ENCODE measurements around the gene DTNB.

GRCh38 chr2:25720575-25720974 is 47.2 kb upstream of the DTNB start:
- TF ChIP-seq CTCF (conservative IDR thresholded peaks at IDR 0.05; ENCODE audit: low read depth, low read length), result no peak
- TF ChIP-seq MAZ (IDR thresholded peaks at IDR 0.05; ENCODE audit: borderline replicate concordance, low read depth, low read length), result no peak
- TF ChIP-seq BHLHE40 (IDR thresholded peaks at IDR 0.05; ENCODE audit: low read depth, low read length), result no peak
- no peak for TF ChIP-seq CHD1 (IDR thresholded peaks at IDR 0.05; ENCODE audit: low read depth, low read length)
- TF ChIP-seq CEBPB (IDR thresholded peaks at IDR 0.05; ENCODE audit: low read depth, low read length), result no peak
- no peak for TF ChIP-seq POLR2A (IDR thresholded peaks at IDR 0.05; ENCODE audit: low read depth, low read length)
- TF ChIP-seq RAD21 (IDR thresholded peaks at IDR 0.05; ENCODE audit: low read length), result no peak
- no peak for TF ChIP-seq RCOR1 (IDR thresholded peaks at IDR 0.05; ENCODE audit: insufficient replicate concordance, low read length)
- no peak for TF ChIP-seq RFX5 (IDR thresholded peaks at IDR 0.05; ENCODE audit: low read depth, low read length)
- no peak for TF ChIP-seq FOS (IDR thresholded peaks at IDR 0.05; ENCODE audit: low read depth, low read length)
- TF ChIP-seq MAFK (IDR thresholded peaks at IDR 0.05; ENCODE audit: low read depth, low read length), result no peak
- TF ChIP-seq MXI1 (IDR thresholded peaks at IDR 0.05; ENCODE audit: borderline replicate concordance, low read depth, low read length), result no peak
- TF ChIP-seq SMC3 (IDR thresholded peaks at IDR 0.05; ENCODE audit: low read depth, low read length), result no peak
